GM18951 (cell line): Measurements from ENCODE around the gene PRKCQ.

Experiments used
- POLR2A ChIP-seq: IDR thresholded peaks from 4 replicates; pipeline ENCODE4 v1.6.1; 2011; ENCODE audit warnings: mild to moderate bottlenecking; ENCODE audit not compliant: insufficient read length, insufficient read depth; ENCODE audit errors: extremely low read depth
- in situ Hi-C: fragments of 300-500 bp; cut with MboI; formaldehyde crosslinking; loops from one replicate; pipeline ENCODE4 v1.12.0; 2022; ENCODE audit warnings: low sequenced_read_pairs, mixed read lengths, inconsistent platforms; ENCODE audit not compliant: unreplicated experiment

The PRKCQ gene

GRCh38 chr10:6603142-6604125 is 23.4 kb upstream of the PRKCQ start:
- TF ChIP-seq POLR2A: no peak
- in situ Hi-C loops: no loop called here

DNA sequence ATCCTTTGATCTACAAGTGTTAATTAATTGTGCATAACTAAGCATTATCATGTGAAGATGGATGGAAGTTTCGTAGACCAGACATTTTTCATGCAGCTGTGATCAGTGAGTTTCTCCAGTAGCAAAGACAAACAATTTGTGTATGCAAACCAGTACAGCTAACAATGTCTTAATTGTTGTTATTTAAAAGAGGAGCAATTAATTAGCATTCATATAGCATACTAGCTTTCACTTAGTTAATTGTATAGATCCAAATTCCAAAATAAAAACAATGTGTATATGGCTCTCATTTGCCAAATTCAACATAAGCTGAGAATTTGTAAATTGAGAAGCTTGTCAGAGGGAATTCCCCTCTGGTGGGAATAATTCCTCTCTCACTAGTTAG is 22.6 kb upstream of the PRKCQ start:
- no peak for TF ChIP-seq POLR2A
- in situ Hi-C loops: no loop called here

DNA sequence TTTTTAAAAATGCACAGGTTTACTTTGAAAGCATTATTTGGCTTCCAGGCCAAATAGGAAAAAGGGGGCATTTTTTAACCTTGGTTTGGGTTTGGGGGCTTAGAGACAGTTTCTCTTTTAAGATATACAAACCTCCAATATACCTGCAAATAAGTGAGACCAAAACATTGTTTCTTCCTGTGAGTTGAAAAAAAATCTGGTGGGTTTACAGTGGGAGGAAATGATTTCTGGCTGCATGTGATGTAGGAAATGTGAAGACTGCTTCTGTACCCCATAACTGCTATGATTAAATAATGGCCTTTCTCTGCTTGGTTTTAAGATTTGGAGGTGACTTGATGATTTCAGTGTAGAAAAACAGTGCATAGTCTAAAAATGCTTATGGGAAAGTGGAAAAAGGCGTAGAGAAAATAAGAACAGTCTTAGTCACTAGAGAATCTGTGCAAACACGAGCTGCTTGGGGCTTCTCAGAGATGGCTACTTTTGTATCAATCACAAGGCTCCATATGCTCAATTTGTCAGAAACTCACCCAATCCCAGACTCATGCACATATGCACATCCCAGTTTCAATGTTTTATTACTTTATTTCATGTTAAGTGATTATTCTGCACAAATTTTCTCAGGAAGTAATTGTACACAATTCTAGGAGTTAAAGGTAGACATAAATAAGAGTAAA is 22.1 kb upstream of the PRKCQ start:
- in situ Hi-C loops: no loop called here
- no peak for TF ChIP-seq POLR2A

- in situ Hi-C loops: no loop called here
- TF ChIP-seq POLR2A: no peak
Measured at GRCh38 chr10:6601246-6601805, 21.2 kb upstream of the PRKCQ start.

DNA sequence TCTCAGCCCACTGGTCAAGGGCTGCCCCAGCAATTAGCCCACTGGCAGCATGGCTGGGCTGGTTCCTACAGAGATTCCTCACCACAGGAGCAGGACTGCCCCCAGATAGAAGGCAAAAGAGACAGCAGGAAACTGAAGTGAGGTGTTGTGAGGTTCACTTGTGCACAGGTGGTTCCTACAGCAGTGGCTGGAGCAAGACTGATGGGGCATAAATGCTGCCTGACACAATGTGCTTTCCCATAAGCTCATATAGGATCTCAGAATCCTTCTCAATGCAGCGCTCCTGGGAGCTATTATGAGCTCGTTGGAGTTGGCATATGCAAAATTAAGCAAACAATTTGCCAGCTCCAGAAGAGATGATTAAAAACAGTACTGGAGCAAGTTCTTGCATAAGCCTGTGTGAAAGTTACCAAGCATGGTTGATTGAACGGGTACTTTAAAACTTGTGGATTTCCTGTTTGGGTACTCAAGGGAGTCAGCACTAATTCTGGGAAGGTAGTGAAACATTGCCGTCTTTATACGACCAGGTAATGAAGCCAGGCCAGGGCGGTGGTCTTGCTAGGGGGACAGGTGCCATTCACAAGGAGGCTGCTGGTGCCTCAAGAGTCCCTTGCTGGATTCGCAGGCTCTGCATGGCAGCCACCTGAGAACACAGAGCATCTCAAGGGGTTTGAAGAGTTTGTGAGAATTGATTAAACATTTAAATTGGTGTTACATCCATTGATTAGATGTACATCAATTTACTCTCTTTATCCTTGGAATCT is 20.3 kb upstream of the PRKCQ start:
- no peak for TF ChIP-seq POLR2A
- in situ Hi-C loops: no loop called here

DNA sequence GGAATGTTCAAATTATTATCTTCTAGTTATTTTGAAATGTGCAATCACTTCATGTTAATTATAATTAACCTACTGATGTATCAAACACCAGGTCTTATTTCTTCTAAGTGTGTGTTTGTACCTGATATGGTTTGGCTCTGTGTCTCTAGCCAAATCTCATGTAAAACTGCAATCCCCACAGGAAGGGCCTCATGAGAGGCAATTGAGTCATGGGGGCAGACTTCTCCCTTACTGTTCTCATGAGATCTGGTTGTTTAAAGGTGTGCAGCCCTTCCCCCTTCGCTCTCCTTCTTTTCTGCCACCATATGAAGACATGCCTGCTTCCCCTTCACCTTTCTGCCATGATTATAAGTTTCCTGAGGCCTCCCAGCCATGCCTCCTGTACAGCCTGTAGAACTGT is 18.6 kb upstream of the PRKCQ start:
- in situ Hi-C loops: no loop called here
- TF ChIP-seq POLR2A: no peak

GRCh38 chr10:6597478-6597877 is 17.4 kb upstream of the PRKCQ start:
- in situ Hi-C loops: no loop called here
- no peak for TF ChIP-seq POLR2A

GRCh38 chr10:6595499-6595898 is 15.4 kb upstream of the PRKCQ start:
- no peak for TF ChIP-seq POLR2A
- in situ Hi-C loops: no loop called here

GRCh38 chr10:6593241-6593671 is 13.2 kb upstream of the PRKCQ start:
- in situ Hi-C loops: no loop called here
- no peak for TF ChIP-seq POLR2A

DNA sequence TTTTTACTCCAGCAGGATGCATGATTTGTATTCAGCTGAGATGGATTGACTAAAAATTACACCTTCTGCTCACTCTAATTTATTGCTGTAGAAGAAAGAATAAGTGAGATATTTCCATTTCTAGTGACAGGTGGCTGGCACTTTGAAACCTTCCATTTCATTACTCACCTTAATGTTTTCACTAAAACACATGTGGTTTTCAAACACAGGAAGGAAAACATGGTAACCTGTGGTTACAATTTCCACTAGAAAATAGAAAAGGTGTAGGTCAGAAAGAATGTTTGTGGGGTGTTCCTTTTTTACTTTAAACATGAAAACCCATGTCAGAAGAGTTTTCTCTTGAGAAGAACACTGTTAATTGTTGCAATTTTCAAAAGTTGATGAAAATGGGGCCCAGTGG is 12.0 kb upstream of the PRKCQ start:
- in situ Hi-C loops: no loop called here
- TF ChIP-seq POLR2A: no peak

- no peak for TF ChIP-seq POLR2A
- in situ Hi-C loops: no loop called here
Measured at GRCh38 chr10:6591668-6592067, 11.6 kb upstream of the PRKCQ start.

DNA sequence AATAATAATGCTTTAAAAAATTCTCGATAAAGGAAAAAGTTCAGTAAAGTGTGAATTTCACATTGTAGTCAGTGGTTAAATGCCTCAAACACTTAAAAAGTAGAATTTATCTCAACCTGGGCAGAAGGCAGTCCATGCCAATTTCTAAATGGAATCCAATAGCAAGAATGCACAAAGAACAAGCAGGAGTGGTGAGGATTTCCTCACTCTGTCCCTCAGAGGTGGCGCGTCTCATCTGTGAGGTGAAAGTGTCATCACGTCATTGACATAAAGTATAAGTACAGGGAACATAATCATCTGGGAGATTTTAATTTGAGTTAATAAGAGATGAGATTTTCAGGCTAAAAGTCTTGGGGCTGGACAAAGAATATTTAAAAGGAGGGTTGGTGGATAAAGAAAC is 10.0 kb upstream of the PRKCQ start:
- in situ Hi-C loops: no loop called here
- no peak for TF ChIP-seq POLR2A
